OCI-LY1 (cell line): ENCODE results near the gene CCL25.

Experiments used
- H2AFZ ChIP-seq: fragments of 200-600 bp; sonication (generic), shearing (Covaris generic); 2 replicates; pipeline ENCODE4 v1.6.0; 2014; ENCODE audit warnings: antibody characterized with exemption, mild to moderate bottlenecking, low read length
- H3F3A ChIP-seq: fragments of 200-600 bp; sonication (generic), shearing (Covaris generic); 2 replicates; pipeline ENCODE4 v1.6.0; 2014; ENCODE audit warnings: mild to moderate bottlenecking, antibody characterized with exemption, low read length, moderate library complexity; ENCODE audit not compliant: insufficient read depth
- H3K27ac ChIP-seq: fragments of 200-600 bp; sonication (generic); 2 replicates; pipeline ENCODE4 v1.5.1; 2014; ENCODE audit warnings: low read length, mixed run types, mild to moderate bottlenecking, low read depth; ENCODE audit not compliant: poor library complexity, severe bottlenecking
- H3K27me3 ChIP-seq: fragments of 200-600 bp; sonication (generic); 2 replicates; pipeline ENCODE4 v1.6.0; 2014; ENCODE audit warnings: antibody characterized with exemption, mild to moderate bottlenecking, low read length, moderate library complexity; ENCODE audit not compliant: insufficient read depth
- H3K36me3 ChIP-seq: fragments of 200-600 bp; sonication (generic); 2 replicates; pipeline ENCODE4 v1.6.1; 2014; ENCODE audit warnings: mild to moderate bottlenecking, antibody characterized with exemption, low read length, moderate library complexity, mixed read lengths; ENCODE audit not compliant: insufficient read depth
- H3K4me1 ChIP-seq: fragments of 200-600 bp; sonication (generic); 2 replicates; pipeline ENCODE4 v1.5.1; 2014; ENCODE audit warnings: mild to moderate bottlenecking, low read length, moderate library complexity; ENCODE audit not compliant: insufficient read depth, severe bottlenecking
- H3K4me2 ChIP-seq: fragments of 200-600 bp; sonication (generic), shearing (Covaris generic); 2 replicates; pipeline ENCODE4 v1.6.1; 2014; ENCODE audit warnings: low read length
- H3K4me3 ChIP-seq: fragments of 200-600 bp; sonication (generic); 2 replicates; pipeline ENCODE4 v1.5.1; 2014; ENCODE audit warnings: low read length, low read depth, mild to moderate bottlenecking, mixed read lengths; ENCODE audit not compliant: poor library complexity, severe bottlenecking
- H3K79me2 ChIP-seq: fragments of 200-600 bp; shearing (Covaris generic); 2 replicates; pipeline ENCODE4 v1.6.1; 2016; ENCODE audit warnings: mixed run types, low read length, mixed read lengths; ENCODE audit not compliant: insufficient read depth
- H3K9ac ChIP-seq: fragments of 200-600 bp; sonication (generic), shearing (Covaris generic); 2 replicates; pipeline ENCODE4 v1.6.1; 2014; ENCODE audit warnings: mild to moderate bottlenecking, low read length, mixed read lengths
- H3K9me2 ChIP-seq: fragments of 200-600 bp; sonication (generic), shearing (Covaris generic); 2 replicates; pipeline ENCODE4 v1.6.1; 2014; ENCODE audit warnings: low read depth, mild to moderate bottlenecking, low read length, mixed read lengths
- H3K9me3 ChIP-seq: fragments of 200-600 bp; shearing (Covaris generic); 2 replicates; pipeline ENCODE4 v1.6.1; 2014; ENCODE audit warnings: low read length, mixed read lengths
- H4K20me1 ChIP-seq: fragments of 200-600 bp; sonication (generic), shearing (Covaris generic); 2 replicates; pipeline ENCODE4 v1.6.0; 2016; ENCODE audit warnings: mild to moderate bottlenecking, low read length; ENCODE audit not compliant: insufficient read depth
- EZH2 ChIP-seq: fragments of 200-600 bp; sonication (generic), shearing (Covaris generic); IDR thresholded peaks from 2 replicates; pipeline ENCODE4 v1.8.0; 2017; ENCODE audit warnings: borderline replicate concordance, mixed run types, mild to moderate bottlenecking, antibody characterized with exemption, low read length, moderate library complexity, mixed read lengths
- TF ChIP-seq, protein P1 (sequence below): fragments of 200-600 bp; sonication (generic), shearing (Covaris generic); IDR thresholded peaks from 2 replicates; pipeline ENCODE4 v1.5.1; 2017; ENCODE audit warnings: mild to moderate bottlenecking, antibody characterized with exemption, low read length, moderate library complexity, mixed read lengths

The CCL25 gene

GRCh38 chr19:8044018-8044417, 8.5 kb upstream of the CCL25 start:
- H3F3A ChIP-seq, result no peaks in the 10 kb centered on the region
- TF ChIP-seq EZH2, result no peak
- TF ChIP-seq, protein P1, sequence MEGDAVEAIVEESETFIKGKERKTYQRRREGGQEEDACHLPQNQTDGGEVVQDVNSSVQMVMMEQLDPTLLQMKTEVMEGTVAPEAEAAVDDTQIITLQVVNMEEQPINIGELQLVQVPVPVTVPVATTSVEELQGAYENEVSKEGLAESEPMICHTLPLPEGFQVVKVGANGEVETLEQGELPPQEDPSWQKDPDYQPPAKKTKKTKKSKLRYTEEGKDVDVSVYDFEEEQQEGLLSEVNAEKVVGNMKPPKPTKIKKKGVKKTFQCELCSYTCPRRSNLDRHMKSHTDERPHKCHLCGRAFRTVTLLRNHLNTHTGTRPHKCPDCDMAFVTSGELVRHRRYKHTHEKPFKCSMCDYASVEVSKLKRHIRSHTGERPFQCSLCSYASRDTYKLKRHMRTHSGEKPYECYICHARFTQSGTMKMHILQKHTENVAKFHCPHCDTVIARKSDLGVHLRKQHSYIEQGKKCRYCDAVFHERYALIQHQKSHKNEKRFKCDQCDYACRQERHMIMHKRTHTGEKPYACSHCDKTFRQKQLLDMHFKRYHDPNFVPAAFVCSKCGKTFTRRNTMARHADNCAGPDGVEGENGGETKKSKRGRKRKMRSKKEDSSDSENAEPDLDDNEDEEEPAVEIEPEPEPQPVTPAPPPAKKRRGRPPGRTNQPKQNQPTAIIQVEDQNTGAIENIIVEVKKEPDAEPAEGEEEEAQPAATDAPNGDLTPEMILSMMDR, result no peak
- no peaks in the 10 kb centered on the region for H4K20me1 ChIP-seq
- no peaks in the 10 kb centered on the region for H3K36me3 ChIP-seq
- H3K27ac ChIP-seq, result no peak overlapping the region
- H3K4me1 ChIP-seq, result no peaks in the 10 kb centered on the region
- H3K79me2 ChIP-seq, result no peaks in the 10 kb centered on the region
- H3K9ac ChIP-seq, result no peak overlapping the region
- no peaks in the 10 kb centered on the region for H3K9me3 ChIP-seq
- H3K4me2 ChIP-seq, result no peak overlapping the region
- H3K27me3 ChIP-seq, result no peaks in the 10 kb centered on the region
- no peak overlapping the region for H2AFZ ChIP-seq
- no peaks in the 10 kb centered on the region for H3K9me2 ChIP-seq
- H3K4me3 ChIP-seq, result no peak overlapping the region

DNA sequence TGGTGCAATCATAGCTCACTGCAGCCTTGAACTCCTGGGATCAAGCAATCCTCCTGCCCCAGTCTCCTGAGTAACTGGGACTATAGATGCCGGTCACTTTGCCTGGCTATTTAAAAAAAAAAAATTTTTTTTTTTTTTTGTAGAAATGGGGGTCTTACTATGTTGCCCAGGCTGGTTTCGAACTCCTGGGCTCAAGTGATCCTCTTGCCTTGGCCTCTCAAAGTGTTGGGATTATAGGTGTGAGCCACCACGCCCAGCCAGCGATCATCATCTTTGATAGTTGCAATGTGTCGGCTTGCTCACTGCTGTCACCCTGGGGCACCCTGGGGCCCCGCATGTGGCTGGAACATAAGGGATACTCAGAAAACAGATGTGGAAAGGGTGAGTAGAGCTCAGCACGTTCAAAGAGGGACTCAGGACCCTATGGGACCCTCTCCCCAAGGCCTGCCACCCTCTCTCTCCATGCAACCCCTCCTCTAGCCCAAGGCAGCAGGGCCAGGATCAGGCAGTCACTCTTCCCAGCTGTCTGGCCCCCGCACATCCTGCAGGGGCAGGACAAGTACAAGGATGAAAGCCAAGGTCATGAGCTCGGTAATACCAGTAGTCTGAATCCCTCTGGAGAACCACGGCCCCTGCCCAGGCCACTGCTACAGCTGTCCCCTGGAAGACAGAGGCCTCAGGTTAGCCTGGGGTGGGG, 6.5 kb upstream of the CCL25 start:
- no peak overlapping the region for H3K27ac ChIP-seq
- no peaks in the 10 kb centered on the region for H3K36me3 ChIP-seq
- no peaks in the 10 kb centered on the region for H3F3A ChIP-seq
- H3K4me2 ChIP-seq, result no peak overlapping the region
- H3K79me2 ChIP-seq, result no peaks in the 10 kb centered on the region
- H2AFZ ChIP-seq, result no peak overlapping the region
- H3K4me3 ChIP-seq, result no peak overlapping the region
- no peaks in the 10 kb centered on the region for H3K27me3 ChIP-seq
- no peaks in the 10 kb centered on the region for H3K4me1 ChIP-seq
- TF ChIP-seq EZH2, result no peak
- TF ChIP-seq, protein P1, result no peak
- no peaks in the 10 kb centered on the region for H3K9me2 ChIP-seq
- H4K20me1 ChIP-seq, result no peaks in the 10 kb centered on the region
- H3K9me3 ChIP-seq, result no peaks in the 10 kb centered on the region
- H3K9ac ChIP-seq, result no peak overlapping the region

- Histone ChIP-seq H3F3A (no peaks in the 10 kb centered on the region), H3K9me2 (no peaks in the 10 kb centered on the region), H3K36me3 (no peaks in the 10 kb centered on the region), H3K27ac (no peak overlapping the region), H3K4me3 (no peak overlapping the region), H3K9me3 (no peaks in the 10 kb centered on the region), H3K4me2 (no peak overlapping the region), H3K27me3 (no peaks in the 10 kb centered on the region), H3K79me2 (no peaks in the 10 kb centered on the region), H2AFZ (no peak overlapping the region), H3K4me1 (no peaks in the 10 kb centered on the region), H3K9ac (no peak overlapping the region), H4K20me1 (no peaks in the 10 kb centered on the region)
- TF ChIP-seq, protein P1, result no peak
- TF ChIP-seq EZH2, result no peak
Observed at GRCh38 chr19:8046569-8047165, 5.9 kb upstream of the CCL25 start.
